Ishikawa (cell line): ENCODE results near the gene KIF5C.

Experiments
- CEBPB ChIP-seq: IDR thresholded peaks from 2 replicates; pipeline ENCODE4 v1.6.1; 2012
- EGR1 ChIP-seq: IDR thresholded peaks from 2 replicates; pipeline ENCODE4 v1.6.1; 2012
- EP300 ChIP-seq: IDR thresholded peaks from 2 replicates; pipeline ENCODE4 v1.6.1; 2012; ENCODE audit warnings: borderline replicate concordance
- FOXM1 ChIP-seq: IDR thresholded peaks from 2 replicates; pipeline ENCODE4 v1.6.1; 2012; ENCODE audit warnings: low read depth, borderline replicate concordance
- REST ChIP-seq: IDR thresholded peaks from 2 replicates; pipeline ENCODE4 v1.6.1; 2012; ENCODE audit warnings: low read depth, mild to moderate bottlenecking
- TAF1 ChIP-seq: IDR thresholded peaks from 2 replicates; pipeline ENCODE4 v1.6.1; 2012; ENCODE audit warnings: low read depth, mild to moderate bottlenecking
- TEAD4 ChIP-seq: IDR thresholded peaks from 2 replicates; pipeline ENCODE4 v1.6.1; 2012
- USF1 ChIP-seq: IDR thresholded peaks from 2 replicates; pipeline ENCODE4 v1.6.1; 2012
- YY1 ChIP-seq: IDR thresholded peaks from 2 replicates; pipeline ENCODE4 v1.6.1; 2012; ENCODE audit warnings: low read depth
- ZBTB7A ChIP-seq: IDR thresholded peaks from 2 replicates; pipeline ENCODE4 v1.6.1; 2012; ENCODE audit warnings: low read depth

- TF ChIP-seq YY1 = no peak
- no peak for TF ChIP-seq EGR1
- no peak for TF ChIP-seq TAF1
- TF ChIP-seq CEBPB = no peak
- no peak for TF ChIP-seq TEAD4
- no peak for TF ChIP-seq EP300
- TF ChIP-seq REST = no peak
- TF ChIP-seq ZBTB7A = no peak
- TF ChIP-seq USF1 = no peak
- no peak for TF ChIP-seq FOXM1
Observed at GRCh38 chr2:148998831-148999200, 123.8 kb downstream of the KIF5C start.
